ENCODE results near the gene NTF4.

NTF4 gene, protein sequence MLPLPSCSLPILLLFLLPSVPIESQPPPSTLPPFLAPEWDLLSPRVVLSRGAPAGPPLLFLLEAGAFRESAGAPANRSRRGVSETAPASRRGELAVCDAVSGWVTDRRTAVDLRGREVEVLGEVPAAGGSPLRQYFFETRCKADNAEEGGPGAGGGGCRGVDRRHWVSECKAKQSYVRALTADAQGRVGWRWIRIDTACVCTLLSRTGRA

DNA sequence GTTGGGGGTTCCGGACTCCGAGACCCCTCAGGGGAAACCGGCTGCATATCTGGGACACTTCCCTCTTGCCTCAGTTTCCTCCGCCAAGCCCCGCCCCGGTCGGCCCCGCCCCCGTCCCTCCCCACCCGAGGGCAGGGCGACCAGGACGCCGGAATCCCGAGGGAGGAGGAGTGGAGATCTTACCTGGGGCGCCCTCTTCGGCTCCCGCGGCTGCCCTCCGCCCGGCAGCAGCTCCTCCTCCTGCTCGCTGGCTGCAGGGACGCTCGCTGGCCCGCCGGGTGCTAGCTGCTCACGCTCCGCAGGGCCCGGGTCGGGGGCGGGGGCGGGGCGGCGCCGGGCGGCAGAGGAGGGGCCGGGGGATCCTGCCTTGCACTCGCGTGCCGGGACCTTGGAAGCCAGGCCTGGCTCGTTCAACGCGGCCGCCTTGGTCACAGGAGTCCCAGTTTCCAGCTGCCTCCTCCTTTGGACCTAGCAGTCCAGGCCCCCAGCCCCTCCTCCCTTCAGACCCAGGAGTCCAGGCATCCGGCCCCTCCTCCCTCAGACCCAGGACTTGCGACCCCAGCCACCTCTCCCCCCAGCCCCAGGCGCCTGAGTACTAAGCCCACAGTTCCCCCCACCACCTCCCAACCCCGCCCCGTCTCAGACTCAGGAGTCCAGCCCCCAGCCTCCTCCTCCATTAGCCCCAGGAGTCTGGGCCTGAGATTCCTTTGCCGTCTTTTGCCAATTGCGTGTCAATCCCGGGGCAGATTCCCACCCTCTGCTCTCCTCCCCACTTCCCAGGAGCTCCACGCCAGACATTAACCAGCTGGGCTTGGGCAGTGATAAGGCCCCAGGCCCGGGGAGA is at the start of gene NTF4:
Gene NTF4, minus strand, starts transcription at position 51 of the 844 bp plus-strand sequence. CDS start 2,821 bp downstream, outside the sequence.
- H3K27ac Mint-ChIP-seq = peak within 1 kb of the TSS; percentile 10 to 48 (median 29)
- peaks cover 8% of the 10 kb centered on the region for H3K9me3 Mint-ChIP-seq
- peaks cover 34% of the 10 kb centered on the region for H3K4me1 Mint-ChIP-seq
- TF ChIP-seq, protein P1, sequence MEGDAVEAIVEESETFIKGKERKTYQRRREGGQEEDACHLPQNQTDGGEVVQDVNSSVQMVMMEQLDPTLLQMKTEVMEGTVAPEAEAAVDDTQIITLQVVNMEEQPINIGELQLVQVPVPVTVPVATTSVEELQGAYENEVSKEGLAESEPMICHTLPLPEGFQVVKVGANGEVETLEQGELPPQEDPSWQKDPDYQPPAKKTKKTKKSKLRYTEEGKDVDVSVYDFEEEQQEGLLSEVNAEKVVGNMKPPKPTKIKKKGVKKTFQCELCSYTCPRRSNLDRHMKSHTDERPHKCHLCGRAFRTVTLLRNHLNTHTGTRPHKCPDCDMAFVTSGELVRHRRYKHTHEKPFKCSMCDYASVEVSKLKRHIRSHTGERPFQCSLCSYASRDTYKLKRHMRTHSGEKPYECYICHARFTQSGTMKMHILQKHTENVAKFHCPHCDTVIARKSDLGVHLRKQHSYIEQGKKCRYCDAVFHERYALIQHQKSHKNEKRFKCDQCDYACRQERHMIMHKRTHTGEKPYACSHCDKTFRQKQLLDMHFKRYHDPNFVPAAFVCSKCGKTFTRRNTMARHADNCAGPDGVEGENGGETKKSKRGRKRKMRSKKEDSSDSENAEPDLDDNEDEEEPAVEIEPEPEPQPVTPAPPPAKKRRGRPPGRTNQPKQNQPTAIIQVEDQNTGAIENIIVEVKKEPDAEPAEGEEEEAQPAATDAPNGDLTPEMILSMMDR (IDR thresholded peaks at IDR 0.05; ENCODE audit: unreplicated experiment in 3 of 3) = no peak
- H3K4me3 Mint-ChIP-seq = peak within 1 kb of the TSS; percentile 56 to 77 (median 60)
- no peaks in the 10 kb centered on the region for H3K36me3 Mint-ChIP-seq (ENCODE audit: low read depth)
- H3K27me3 Mint-ChIP-seq (ENCODE audit: low read depth) = peaks cover 50% of the 10 kb centered on the region

DNA sequence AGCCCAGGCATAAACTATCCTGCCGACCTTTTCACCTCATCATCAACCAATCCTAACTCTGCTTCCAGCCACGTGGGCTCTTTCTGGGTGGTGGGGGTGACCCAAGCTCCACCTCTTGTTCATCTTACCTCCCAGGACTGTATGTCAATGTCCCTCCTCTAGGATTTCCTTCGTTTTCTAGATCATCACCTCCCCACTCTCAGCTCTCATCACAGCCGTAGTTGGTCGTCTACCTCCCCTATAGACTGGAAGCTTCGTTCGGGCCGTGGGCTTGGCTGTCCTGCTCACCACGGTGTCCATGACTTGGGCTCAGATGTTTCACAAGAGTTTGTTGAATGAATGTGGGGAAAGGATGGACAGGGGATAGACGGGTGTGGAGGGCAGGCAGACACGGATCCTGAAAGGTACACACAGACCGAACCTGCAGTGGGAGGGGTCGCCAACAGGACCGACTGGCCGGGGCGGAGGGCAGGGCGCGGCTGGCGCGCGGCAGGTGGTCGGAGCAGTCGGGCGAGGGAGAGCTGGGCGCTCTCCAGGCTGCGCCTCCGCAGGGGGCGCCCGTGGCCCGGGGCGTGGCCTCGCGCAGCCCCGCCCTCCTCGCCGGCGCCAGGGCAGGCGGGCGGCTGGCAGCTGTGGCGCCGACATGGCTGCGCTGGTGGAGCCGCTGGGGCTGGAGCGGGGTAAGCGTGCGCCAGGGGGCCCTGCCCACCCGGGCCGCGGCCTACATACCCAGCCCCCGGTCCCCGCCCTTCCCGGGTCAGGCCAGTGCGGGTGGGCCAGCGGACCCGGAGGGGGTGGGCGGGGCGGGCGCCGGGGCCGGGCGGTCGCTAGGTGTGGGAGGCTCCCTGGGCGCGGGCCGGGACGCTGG is 49.4 kb upstream of the NTF4 start, which contains the start of gene LIN7B:
Gene LIN7B, plus strand, starts transcription at position 609 of the 868 bp plus-strand sequence. Its CDS starts 35 bp downstream, at position 644.
- H3K4me1 Mint-ChIP-seq = peaks cover 37% of the 10 kb centered on the region

DNA sequence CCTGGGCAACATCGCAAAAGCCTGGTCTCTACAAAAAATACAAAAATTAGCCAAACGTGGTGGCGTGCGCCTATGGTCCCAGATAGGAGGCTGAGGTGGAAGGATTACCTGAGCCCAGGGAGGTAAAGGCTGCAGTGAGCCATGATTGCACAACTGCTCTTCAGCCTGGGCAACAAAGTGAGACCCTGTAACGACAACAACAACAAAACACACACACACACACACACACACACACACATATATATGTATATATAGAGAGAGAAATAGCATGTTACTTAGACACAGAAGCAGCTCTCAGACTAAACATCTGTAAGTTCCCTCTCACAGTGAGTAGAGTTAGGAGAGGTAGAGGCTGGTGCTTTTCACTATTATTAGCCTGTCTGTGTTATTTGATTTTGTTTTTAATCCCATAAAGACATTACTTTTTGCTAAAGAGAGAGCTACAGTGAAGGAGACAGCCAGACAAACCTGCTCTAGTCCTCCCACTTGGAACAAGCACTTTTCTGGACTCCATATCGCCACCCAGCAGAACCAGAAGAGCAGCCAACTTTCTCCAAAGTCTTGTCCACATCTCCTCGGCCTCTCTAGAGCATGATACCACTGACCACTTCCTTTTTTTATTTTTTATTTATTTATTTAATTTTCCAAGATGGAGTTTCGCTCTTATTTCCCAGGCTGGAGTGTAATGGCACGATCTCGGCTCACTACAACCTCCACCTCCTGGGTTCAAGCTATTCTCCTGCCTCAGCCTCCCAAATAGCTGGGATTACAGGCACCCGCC is 46.8 kb upstream of the NTF4 start:
- peak overlapping the region; percentile 38 to 61 (median 59) for H3K27ac Mint-ChIP-seq
- no peaks in the 10 kb centered on the region for H3K27me3 Mint-ChIP-seq (ENCODE audit: low read depth)
- H3K36me3 Mint-ChIP-seq (ENCODE audit: low read depth) = peaks cover 25% of the 10 kb centered on the region
- peaks cover 21% of the 10 kb centered on the region for H3K4me1 Mint-ChIP-seq
- no peaks in the 10 kb centered on the region for H3K9me3 Mint-ChIP-seq
- TF ChIP-seq, protein P1 (IDR thresholded peaks at IDR 0.05; ENCODE audit: unreplicated experiment in 3 of 3) = no peak
- H3K4me3 Mint-ChIP-seq = peak overlapping the region; percentile 25 to 81 (median 75)

More for the DNA sequence above, 49.4 kb upstream of the NTF4 start, which contains the start of gene LIN7B:
- peak within 1 kb of the TSS; percentile 87 to 93 (median 90) for H3K4me3 Mint-ChIP-seq
- no peaks in the 10 kb centered on the region for H3K9me3 Mint-ChIP-seq
- H3K27ac Mint-ChIP-seq = peak within 1 kb of the TSS; percentile 75 to 82 (median 78)
- H3K27me3 Mint-ChIP-seq (ENCODE audit: low read depth) = no peaks in the 10 kb centered on the region
- TF ChIP-seq, protein P1 (IDR thresholded peaks at IDR 0.05; ENCODE audit: unreplicated experiment in 3 of 3) = peak; percentile 20 to 48 (median 26)
- H3K36me3 Mint-ChIP-seq (ENCODE audit: low read depth) = peaks cover 8% of the 10 kb centered on the region

DNA sequence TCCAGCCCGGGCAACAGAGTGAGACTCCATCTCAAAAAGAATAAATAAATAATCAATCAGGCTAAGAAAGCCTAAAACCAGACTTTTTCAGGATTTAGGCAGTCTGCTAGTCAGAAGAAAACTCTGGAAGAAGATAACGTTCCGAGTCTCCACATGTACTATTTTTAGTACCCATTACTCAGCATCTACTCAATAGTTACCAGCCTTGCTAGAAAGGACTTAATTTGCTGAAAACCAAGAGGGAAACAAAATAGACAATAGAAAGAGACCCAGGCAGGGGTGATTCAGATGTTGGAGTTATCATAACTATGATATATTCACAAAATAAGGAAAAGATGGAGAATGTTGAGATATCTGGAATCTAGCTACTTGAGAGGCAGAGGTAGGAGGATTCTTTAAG is 45.9 kb upstream of the NTF4 start:
- Mint-ChIP-seq H3K4me1 (peaks cover 18% of the 10 kb centered on the region), H3K27ac (peak overlapping the region in 2 of 3 experiments; percentile 9 to 15), H3K4me3 (peak overlapping the region; percentile 14 to 81 (median 38)), H3K9me3 (no peaks in the 10 kb centered on the region), H3K27me3 (ENCODE audit: low read depth) (no peaks in the 10 kb centered on the region), H3K36me3 (ENCODE audit: low read depth) (peaks cover 30% of the 10 kb centered on the region)
- TF ChIP-seq, protein P1 (IDR thresholded peaks at IDR 0.05; ENCODE audit: unreplicated experiment in 3 of 3) = no peak

All from nephron (organoid).